Hepatocyte (in vitro differentiated cells): ENCODE results near the gene MAPKAP1. TPM values are rescaled to one million over a fixed set of nuclear protein-coding genes. Genes with fewer than 3 reads are reported as not detected.

ENCODE experiments used
- DNase-seq: peaks from one replicate; pipeline ENCODE4 v3.0.0-alpha.2; 2016; ENCODE audit warnings: low spot score
- H2AFZ ChIP-seq: fragments of 200-600 bp; sonication (generic); 2 replicates; pipeline ENCODE4 v1.6.0; 2016; ENCODE audit warnings: antibody characterized with exemption, mild to moderate bottlenecking
- H3K27ac ChIP-seq: fragments of 200-600 bp; sonication (generic); 2 replicates; pipeline ENCODE4 v1.5.1; 2016; ENCODE audit warnings: mild to moderate bottlenecking
- H3K27me3 ChIP-seq: fragments of 200-600 bp; sonication (generic); 2 replicates; pipeline ENCODE4 v1.6.1; 2016
- H3K36me3 ChIP-seq: fragments of 200-600 bp; sonication (generic); replicated peaks from 2 replicates; pipeline ENCODE4 v1.5.1; 2016; ENCODE audit warnings: low read depth; ENCODE audit not compliant: insufficient read depth
- H3K4me1 ChIP-seq: fragments of 200-600 bp; sonication (generic); 2 replicates; pipeline ENCODE4 v1.5.1; 2016; ENCODE audit warnings: mild to moderate bottlenecking, moderate library complexity; ENCODE audit not compliant: insufficient read depth
- H3K4me2 ChIP-seq: fragments of 200-600 bp; sonication (generic); 2 replicates; pipeline ENCODE4 v1.6.0; 2016
- H3K4me3 ChIP-seq: fragments of 200-600 bp; sonication (generic); 2 replicates; pipeline ENCODE4 v1.5.1; 2016; ENCODE audit warnings: mild to moderate bottlenecking
- H3K79me2 ChIP-seq: fragments of 200-600 bp; sonication (generic); 2 replicates; pipeline ENCODE4 v1.6.0; 2017; ENCODE audit warnings: mild to moderate bottlenecking
- H3K9me2 ChIP-seq: fragments of 200-600 bp; sonication (generic); replicated peaks from 2 replicates; pipeline ENCODE4 v1.6.0; 2017; ENCODE audit warnings: mild to moderate bottlenecking; ENCODE audit not compliant: insufficient read depth
- H3K9me3 ChIP-seq: fragments of 200-600 bp; sonication (generic); 2 replicates; pipeline ENCODE4 v1.5.1; 2016; ENCODE audit warnings: low read depth, mild to moderate bottlenecking
- H4K20me1 ChIP-seq: fragments of 200-600 bp; sonication (generic); 2 replicates; pipeline ENCODE4 v1.6.0; 2016; ENCODE audit warnings: mild to moderate bottlenecking; ENCODE audit not compliant: insufficient read depth, poor library complexity, severe bottlenecking
- CTCF ChIP-seq: fragments of 200-600 bp; sonication (generic); IDR thresholded peaks from 2 replicates; pipeline ENCODE4 v1.5.1; 2016; ENCODE audit warnings: antibody characterized with exemption, mild to moderate bottlenecking; ENCODE audit not compliant: poor library complexity
- EZH2 ChIP-seq: fragments of 200-600 bp; sonication (generic); IDR thresholded peaks from 2 replicates; pipeline ENCODE4 v1.6.1; 2016; ENCODE audit warnings: antibody characterized with exemption, mild to moderate bottlenecking, borderline replicate concordance
- EZH2phosphoT487 ChIP-seq: fragments of 200-600 bp; sonication (generic); IDR thresholded peaks from one replicate; pipeline ENCODE4 v1.6.1; 2018; ENCODE audit warnings: antibody characterized with exemption, mild to moderate bottlenecking, low read depth, moderate library complexity; ENCODE audit not compliant: unreplicated experiment, severe bottlenecking
- WGBS: methylation state at CpG from one replicate; pipeline ENCODE4 v1.1.6; 2016; ENCODE audit warnings: low lambda C conversion rate; ENCODE audit errors: missing lambda C conversion rate; 5-methylcytosine and 5-hydroxymethylcytosine counted together
- polyA plus RNA-seq: library from polyadenylated mRNA; unstranded; fragments of >200 nt; fragmentation: Nextera tagmentation; extraction: Ambion mirVana; gene quantifications from 2 replicates; pipeline ENCODE4 v1.2.1, GENCODE V29; 2016
- total RNA-seq: library from RNA; depleted of rRNA; stranded (reverse); fragments of >200 nt; gene quantifications from 2 replicates; pipeline ENCODE4 v1.2.3, GENCODE V29; 2014

MAPKAP1 gene
- total and polyA plus RNA-seq, 2 experiments from 2014 or later = 74.5 to 79.4 TPM

DNA sequence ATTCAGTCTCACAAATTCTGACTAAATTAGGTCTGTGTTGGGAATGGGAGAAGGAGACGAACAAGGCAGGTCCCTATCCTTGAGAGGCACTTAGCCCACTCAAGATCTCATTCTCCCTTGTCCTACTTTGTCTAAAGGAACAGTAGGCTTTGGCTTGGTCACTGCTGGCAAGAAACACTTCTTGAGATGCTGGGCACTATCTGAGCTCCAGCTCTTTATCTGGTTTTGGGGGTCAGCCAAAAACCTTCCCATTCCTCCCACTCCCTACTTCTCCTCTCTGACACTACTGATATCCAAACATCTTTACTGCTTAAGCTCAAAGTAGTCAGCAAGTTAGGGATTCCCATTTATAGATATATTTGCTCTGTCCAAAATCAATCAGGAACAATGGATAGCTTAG lies 155.2 kb downstream of the MAPKAP1 start:
- Histone ChIP-seq H3K4me3 (no peak overlapping the region), H3K27ac (no peak overlapping the region), H3K79me2 (no peaks in the 10 kb centered on the region), H3K36me3 (no peaks in the 10 kb centered on the region), H3K27me3 (no peaks in the 10 kb centered on the region), H2AFZ (no peak overlapping the region), H3K9me3 (no peaks in the 10 kb centered on the region), H4K20me1 (no peaks in the 10 kb centered on the region), H3K9me2 (no peaks in the 10 kb centered on the region), H3K4me2 (no peak overlapping the region), H3K4me1 (peaks cover 6% of the 10 kb centered on the region)
- TF ChIP-seq CTCF (no peak), EZH2phosphoT487 (no peak), EZH2 (no peak)
- DNase-seq = no peak
- WGBS = 91% methylated on average over 1 of the region's 1 CpG

GRCh38 chr9:125549891-125550885 lies 156.8 kb downstream of the MAPKAP1 start:
- no peaks in the 10 kb centered on the region for H4K20me1 ChIP-seq

DNA sequence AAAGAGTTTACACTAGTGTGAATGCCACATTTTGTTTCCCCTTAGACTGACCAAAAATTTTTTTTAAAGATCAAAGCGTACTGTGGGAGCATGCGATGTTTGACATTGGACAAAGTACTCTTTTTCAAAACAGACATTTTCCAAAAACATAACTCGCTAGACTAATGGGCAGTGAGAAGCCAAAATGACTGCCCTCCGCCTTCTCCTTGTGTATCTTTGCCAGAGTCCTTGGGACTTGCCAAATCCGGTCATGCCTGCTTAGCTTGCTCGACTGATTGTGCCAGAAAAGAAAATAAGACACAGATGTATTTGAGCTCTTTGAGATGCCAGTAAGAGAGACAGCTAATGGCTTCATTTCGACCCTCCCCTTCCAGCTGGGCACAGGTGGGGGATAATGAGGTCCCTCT lies 157.5 kb downstream of the MAPKAP1 start:
- Histone ChIP-seq H3K36me3 (no peaks in the 10 kb centered on the region), H3K9me2 (no peaks in the 10 kb centered on the region), H3K4me3 (no peak overlapping the region), H4K20me1 (no peaks in the 10 kb centered on the region), H3K27me3 (no peaks in the 10 kb centered on the region), H3K4me1 (peaks cover 6% of the 10 kb centered on the region), H2AFZ (no peak overlapping the region), H3K27ac (peak overlapping the region; percentile 9), H3K4me2 (peak overlapping the region; percentile 16), H3K79me2 (no peaks in the 10 kb centered on the region), H3K9me3 (no peaks in the 10 kb centered on the region)
- 50% methylated on average over 7 of the region's 7 CpGs for WGBS
- TF ChIP-seq EZH2phosphoT487 = no peak
- peak; percentile 41 for DNase-seq

More at GRCh38 chr9:125549891-125550885, 156.8 kb downstream of the MAPKAP1 start:
- H3K9me3 ChIP-seq = no peaks in the 10 kb centered on the region
- H2AFZ ChIP-seq = no peak overlapping the region
- H3K79me2 ChIP-seq = no peaks in the 10 kb centered on the region
- H3K4me1 ChIP-seq = peaks cover 6% of the 10 kb centered on the region
- peak; percentile 95 for TF ChIP-seq EZH2phosphoT487
- TF ChIP-seq EZH2 = no peak
- peak overlapping the region; percentile 9 for H3K27ac ChIP-seq
- H3K4me3 ChIP-seq = no peak overlapping the region
- H3K27me3 ChIP-seq = no peaks in the 10 kb centered on the region
- H3K9me2 ChIP-seq = no peaks in the 10 kb centered on the region
- no peaks in the 10 kb centered on the region for H3K36me3 ChIP-seq
- DNase-seq = no peak
- H3K4me2 ChIP-seq = peak overlapping the region; percentile 10
- WGBS = 51% methylated on average over 9 of the region's 9 CpGs

DNA sequence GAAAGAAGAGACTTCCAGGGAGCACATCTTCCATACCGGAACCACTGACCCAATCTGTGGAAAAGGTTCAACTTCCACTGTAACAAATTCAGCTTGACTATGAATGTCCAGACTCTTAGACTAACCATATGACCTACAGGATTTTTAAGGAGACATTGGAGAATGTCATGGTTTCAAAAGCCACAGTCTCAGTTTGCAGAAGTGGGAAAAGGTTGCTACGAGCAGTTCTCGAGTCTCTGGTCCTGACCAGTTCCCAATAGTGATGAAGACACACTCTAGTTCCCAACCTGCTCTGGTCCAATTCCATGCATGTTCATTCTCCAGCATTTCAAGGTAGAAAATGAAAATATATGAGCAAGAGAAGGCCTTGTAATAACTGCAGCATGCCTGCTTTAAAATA lies 158.0 kb downstream of the MAPKAP1 start:
- no peak for TF ChIP-seq CTCF
- no peak for TF ChIP-seq EZH2
- peaks cover 6% of the 10 kb centered on the region for H3K4me1 ChIP-seq
- peak overlapping the region; percentile 5 for H3K27ac ChIP-seq
- no peaks in the 10 kb centered on the region for H3K27me3 ChIP-seq
- no peaks in the 10 kb centered on the region for H3K9me3 ChIP-seq
- no peak overlapping the region for H3K4me3 ChIP-seq
- H3K9me2 ChIP-seq = no peaks in the 10 kb centered on the region
- H3K4me2 ChIP-seq = peak overlapping the region; percentile 16
- no peak for DNase-seq
- no peak overlapping the region for H2AFZ ChIP-seq
- H3K36me3 ChIP-seq = no peaks in the 10 kb centered on the region
- WGBS = 87% methylated on average over 3 of the region's 3 CpGs
- H4K20me1 ChIP-seq = no peaks in the 10 kb centered on the region
- H3K79me2 ChIP-seq = no peaks in the 10 kb centered on the region
